CMK (cell line): ENCODE data around the gene HOMER1.
A peak's percentile ranks its signal among the peaks of the same experiment; 100 is the strongest.

Experiments used
- DNase-seq: peaks from one replicate; pipeline ENCODE4 v3.0.0-alpha.2; 2010; ENCODE audit warnings: low read depth

Gene HOMER1

GRCh38 chr5:79513704-79514390 lies at the start of gene HOMER1:
TSS of gene HOMER1 (minus strand) at chr5:79514134. CDS start at chr5:79512774, 1,360 bp downstream.
- no peak for DNase-seq

DNA sequence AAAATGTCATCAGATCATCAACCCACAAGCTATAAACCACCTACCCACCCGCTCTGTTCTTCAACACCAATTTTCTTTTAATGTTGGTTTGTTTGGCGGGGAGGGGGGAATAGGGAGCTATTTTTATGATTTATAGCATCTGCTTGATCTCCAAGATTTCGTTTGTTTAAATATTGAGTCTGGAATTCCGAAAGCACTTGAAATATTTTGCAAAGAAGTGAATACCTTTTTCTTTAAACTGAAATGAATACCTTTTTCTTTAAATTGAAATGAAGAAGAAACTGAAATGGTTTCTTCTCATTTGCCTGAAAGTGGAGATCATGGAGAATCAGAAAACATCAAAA lies 49.3 kb upstream of the HOMER1 start:
- DNase-seq = no peak

DNA sequence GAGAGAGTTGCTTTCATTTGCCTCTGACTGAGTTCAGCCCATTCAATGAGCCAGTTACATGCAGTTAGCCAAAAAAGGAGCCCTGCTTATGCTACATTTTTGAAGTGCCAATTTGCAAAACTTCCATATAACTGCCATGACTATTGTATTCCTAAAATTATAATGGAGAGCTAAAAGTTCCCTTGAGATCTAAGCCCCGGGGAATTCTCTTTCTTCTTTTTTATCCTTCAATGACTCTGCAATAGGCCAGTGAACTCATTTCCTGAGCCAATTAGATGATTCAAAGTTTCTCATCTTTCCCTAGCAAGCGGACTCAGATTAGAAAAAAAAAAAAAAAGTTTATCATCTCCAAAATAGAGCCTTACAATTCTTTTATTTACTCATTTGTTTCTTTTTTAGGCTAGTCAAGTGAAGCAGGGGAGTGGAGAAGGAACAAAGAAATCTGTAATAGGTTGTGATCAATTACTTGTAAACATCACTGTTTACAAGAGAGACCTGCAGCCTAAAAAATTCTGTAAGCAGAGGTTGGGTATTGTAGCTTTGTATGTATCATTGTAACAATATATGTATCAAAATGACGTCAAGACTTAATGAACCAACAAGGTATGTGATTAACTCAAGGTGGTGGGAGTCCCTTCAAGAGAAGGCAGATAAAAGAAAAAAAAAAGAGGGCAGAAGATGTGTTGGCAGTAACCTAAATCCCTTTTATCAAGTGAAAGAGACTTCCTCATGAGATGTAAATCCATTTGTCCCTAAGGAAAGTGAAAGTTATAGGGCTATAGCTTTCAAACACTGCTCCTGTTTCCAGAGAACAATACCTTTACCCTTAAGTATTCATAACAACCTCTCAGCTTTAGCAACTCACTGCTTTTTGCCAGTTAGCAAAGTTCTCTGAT lies 48.7 kb upstream of the HOMER1 start:
- no peak for DNase-seq

- no peak for DNase-seq
Observed at GRCh38 chr5:79561525-79561893, 47.6 kb upstream of the HOMER1 start.

- DNase-seq = no peak
Observed at GRCh38 chr5:79560771-79561524, 47.0 kb upstream of the HOMER1 start.

GRCh38 chr5:79555418-79555817 lies 41.5 kb upstream of the HOMER1 start:
- DNase-seq = no peak

- DNase-seq = peak; percentile 5
Observed at GRCh38 chr5:79552984-79553383, 39.0 kb upstream of the HOMER1 start.

- no peak for DNase-seq
Observed at GRCh38 chr5:79547982-79548381, 34.0 kb upstream of the HOMER1 start.

- no peak for DNase-seq
Observed at GRCh38 chr5:79547429-79547822, 33.5 kb upstream of the HOMER1 start.

GRCh38 chr5:79546782-79547428 lies 33.0 kb upstream of the HOMER1 start:
- DNase-seq = no peak

DNA sequence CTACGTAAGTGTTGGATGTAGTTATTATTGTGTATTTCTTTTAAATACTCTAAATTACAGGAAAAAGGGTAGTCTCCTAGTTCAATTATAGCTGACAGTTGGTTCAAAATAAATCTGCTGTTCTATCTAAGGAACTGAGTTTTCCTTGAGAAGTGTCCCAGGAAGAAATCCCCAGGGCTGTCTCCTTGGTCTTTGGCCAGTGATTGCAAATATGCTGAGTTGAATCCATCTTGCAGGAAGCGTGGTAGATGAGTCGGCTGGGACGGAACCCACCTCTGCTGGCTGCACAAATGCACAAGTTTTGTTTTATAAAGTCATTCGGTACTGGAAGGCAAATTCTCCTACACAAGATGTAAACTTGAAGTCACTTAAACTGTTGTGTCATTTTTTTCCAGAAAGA lies 30.2 kb upstream of the HOMER1 start:
- DNase-seq = no peak

- no peak for DNase-seq
Observed at GRCh38 chr5:79540939-79541338, 27.0 kb upstream of the HOMER1 start.

DNA sequence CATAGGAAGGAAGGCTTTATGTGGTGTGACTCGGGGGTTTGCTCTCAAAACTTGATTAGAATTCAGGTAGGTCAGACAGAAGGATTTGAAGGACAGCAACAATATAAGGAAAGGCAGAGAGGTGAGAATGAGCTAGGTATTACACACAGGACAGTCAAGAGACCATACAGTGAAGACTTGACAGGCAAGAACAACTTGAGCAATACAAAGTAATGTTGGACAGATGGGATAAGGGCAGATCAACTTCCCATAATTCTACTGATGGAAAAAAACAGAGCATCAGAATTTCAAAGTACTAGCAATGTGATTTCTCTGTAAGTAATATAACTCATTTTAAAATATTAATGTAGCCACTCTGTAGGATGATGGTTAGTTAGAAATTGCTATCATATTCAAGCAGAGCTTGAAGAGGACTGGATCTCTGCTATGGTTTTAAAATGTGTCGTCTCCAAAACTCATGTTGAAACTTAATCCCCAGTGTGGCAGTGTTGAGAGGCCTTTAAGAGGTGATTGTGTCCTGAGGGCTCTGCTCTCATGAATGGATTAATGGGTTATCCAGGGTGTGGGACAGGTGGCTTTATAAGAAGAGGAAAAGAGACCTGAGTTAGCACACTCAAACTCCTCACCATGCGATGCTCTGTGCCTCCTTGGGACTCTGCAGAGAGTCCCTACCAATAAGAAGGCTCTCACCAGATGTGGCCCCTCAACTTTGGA lies 22.4 kb upstream of the HOMER1 start:
- DNase-seq = no peak

- DNase-seq = no peak
Observed at GRCh38 chr5:79535477-79536192, 21.7 kb upstream of the HOMER1 start.

GRCh38 chr5:79529110-79529509 lies 15.2 kb upstream of the HOMER1 start:
- DNase-seq = no peak

- DNase-seq = no peak
Observed at GRCh38 chr5:79527431-79527830, 13.5 kb upstream of the HOMER1 start.

DNA sequence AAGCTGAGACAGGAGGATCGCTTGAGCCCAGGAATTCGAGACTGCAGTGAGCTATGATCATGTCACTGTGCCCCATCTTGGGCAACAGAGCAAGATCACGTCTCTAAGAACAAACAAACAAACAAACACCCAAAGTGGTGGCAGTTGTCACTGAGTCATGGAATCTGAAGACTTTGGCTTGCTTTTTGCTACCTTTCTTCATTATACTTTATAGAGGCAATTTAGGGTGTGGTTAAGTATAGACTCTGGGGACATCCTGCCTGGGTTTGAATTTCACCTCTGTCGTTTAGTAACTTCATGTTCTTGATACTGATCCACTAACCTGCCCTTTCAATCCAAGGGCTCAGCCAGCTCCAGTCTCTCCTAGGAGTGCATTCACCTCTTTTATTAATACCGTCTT lies 13.0 kb upstream of the HOMER1 start:
- DNase-seq = no peak

DNA sequence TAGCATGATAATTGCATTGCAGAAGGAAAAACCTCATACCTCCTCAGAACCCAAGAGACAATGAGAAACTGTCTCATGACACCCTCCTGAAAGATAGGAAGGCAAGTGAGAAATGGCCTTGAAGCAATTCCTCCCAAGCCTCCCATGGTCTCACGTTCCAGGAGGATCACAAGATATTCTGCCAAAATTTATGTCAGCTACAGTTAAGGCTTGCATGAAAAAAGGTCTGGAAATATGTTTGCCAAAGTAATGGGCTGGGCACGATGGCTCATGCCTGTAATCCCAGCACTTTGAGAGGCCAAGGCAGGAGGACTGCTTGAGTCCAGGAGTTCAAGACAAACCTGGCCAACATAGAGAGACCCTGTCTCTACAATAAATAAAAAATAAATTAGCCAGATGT lies 12.6 kb upstream of the HOMER1 start:
- no peak for DNase-seq

DNA sequence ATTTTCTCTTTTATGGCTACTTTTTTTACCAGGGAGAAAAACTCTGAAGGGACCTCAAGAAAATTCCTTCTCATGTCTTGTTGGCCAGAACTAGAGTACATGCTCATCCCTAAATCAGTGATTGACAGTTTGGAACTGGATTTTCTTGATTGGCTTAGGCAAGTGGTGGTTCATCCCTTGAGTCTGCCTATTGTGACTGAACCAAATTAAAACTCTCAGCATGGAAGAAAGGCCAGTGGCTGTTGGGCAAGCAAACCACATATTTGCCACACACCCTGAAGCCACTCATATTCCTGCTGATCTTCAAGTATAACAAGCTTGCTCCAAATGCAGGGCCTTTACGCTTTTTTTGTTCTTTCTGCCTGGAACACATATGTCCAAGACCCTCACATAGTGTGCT lies 7.2 kb upstream of the HOMER1 start:
- no peak for DNase-seq

- DNase-seq = no peak
Observed at GRCh38 chr5:79518718-79519117, 4.8 kb upstream of the HOMER1 start.

DNA sequence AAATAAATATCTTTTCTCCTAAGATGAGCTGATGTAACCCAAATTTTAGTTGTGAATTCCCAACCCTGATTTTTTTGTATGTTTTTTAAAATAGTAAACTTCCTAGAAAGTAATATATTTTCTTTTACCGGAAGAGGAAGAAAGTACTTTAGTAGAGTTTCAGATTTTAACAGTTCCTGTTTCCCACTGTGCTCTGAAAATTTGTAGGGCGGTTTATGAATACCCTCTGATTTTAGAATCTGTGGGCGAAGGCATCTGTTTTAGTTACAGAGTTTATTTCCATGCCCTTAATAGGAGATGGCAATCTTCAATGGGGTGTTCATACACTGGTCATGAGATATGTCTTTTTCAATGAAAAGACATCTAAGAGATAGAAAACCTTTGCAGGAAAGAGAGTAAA lies 3.7 kb upstream of the HOMER1 start:
- no peak for DNase-seq
